H1 (cell line): Measurements from ENCODE around the gene IGFL2. TPM values are rescaled to one million over a fixed set of nuclear protein-coding genes. Genes with fewer than 3 reads are reported as not detected.
A peak's percentile ranks its signal among the peaks of the same experiment; 100 is the strongest.

Experiments used
- CTCF ChIA-PET: fragments of 300-600 bp; sonication (Branson Sonifier 250); formaldehyde crosslinking; loops from one replicate; lab custom pipeline; 2021; ENCODE audit not compliant: partially characterized antibody; lab: Charles Lee
- POLR2A ChIA-PET: fragments of 300-600 bp; sonication (Branson Sonifier 250); formaldehyde crosslinking; loops from one replicate; lab custom pipeline; 2021; ENCODE audit warnings: inconsistent platforms; ENCODE audit not compliant: partially characterized antibody; lab: Charles Lee
- DNase-seq, 2 experiments: peaks; one replicate each; pipeline versions ENCODE4 v3.0.0 to v3.0.0-alpha.2; 2010 to 2022; ENCODE audit warnings: low spot score in 2 of 2, low read depth in 1 of 2, mixed read lengths in 1 of 2
- FAIRE-seq: peaks from 2 replicates; lab custom pipeline; 2011; peaks lifted over from hg19 to GRCh38; lab: Jason Lieb, UNC
- H2AFZ ChIP-seq: 2 replicates; pipeline ENCODE4 v1.8.1; 2012; ENCODE audit warnings: low read length, inconsistent platforms
- H2AK5ac ChIP-seq: 2 replicates; pipeline ENCODE4 v1.6.1; 2013; ENCODE audit warnings: low read depth, low read length
- H2BK120ac ChIP-seq: replicated peaks from 2 replicates; pipeline ENCODE3; 2013; ENCODE audit warnings: low read depth, low read length, inconsistent platforms
- H2BK12ac ChIP-seq: 2 replicates; pipeline ENCODE4 v1.6.1; 2013; ENCODE audit warnings: low read depth, low read length
- H2BK15ac ChIP-seq: 2 replicates; pipeline ENCODE4 v1.6.1; 2013; ENCODE audit warnings: low read length
- H2BK20ac ChIP-seq: 2 replicates; pipeline ENCODE4 v1.6.1; 2013; ENCODE audit warnings: low read length
- H2BK5ac ChIP-seq: 2 replicates; pipeline ENCODE4 v1.6.1; 2013; ENCODE audit warnings: low read depth, low read length
- H3K14ac ChIP-seq: 2 replicates; pipeline ENCODE4 v1.6.1; 2013; ENCODE audit warnings: inconsistent platforms; ENCODE audit not compliant: insufficient read length
- H3K18ac ChIP-seq: 2 replicates; pipeline ENCODE4 v1.6.1; 2013; ENCODE audit warnings: low read length; ENCODE audit errors: extremely low read depth
- H3K23ac ChIP-seq: 2 replicates; pipeline ENCODE4 v1.6.1; 2013; ENCODE audit warnings: inconsistent platforms; ENCODE audit not compliant: insufficient read length
- H3K23me2 ChIP-seq: 2 replicates; pipeline ENCODE4 v1.6.1; 2013; ENCODE audit warnings: low read depth, low read length
- H3K27ac ChIP-seq: 2 replicates; pipeline ENCODE4 v1.6.1; 2011; ENCODE audit warnings: low read depth, low read length, inconsistent platforms
- H3K27me3 ChIP-seq, 4 experiments: replicated peaks in 1 of 4; 1 replicate in 1 of 4; 2 replicates in 3 of 4; pipeline versions ENCODE4 v1.6.1 to v1.8.1; 2011 to 2013; ENCODE audit warnings: low read length in 3 of 4, mild to moderate bottlenecking in 3 of 4, inconsistent platforms in 2 of 4, mixed read lengths in 2 of 4, moderate library complexity in 1 of 4; ENCODE audit not compliant: control insufficient read depth in 3 of 4, insufficient read depth in 3 of 4; ENCODE audit errors: extremely low read depth in 1 of 4
- H3K36me3 ChIP-seq, 4 experiments: 2 replicates each; pipeline versions ENCODE4 v1.6.1 to v1.8.1; 2011 to 2013; ENCODE audit warnings: mild to moderate bottlenecking in 4 of 4, low read length in 3 of 4, moderate library complexity in 2 of 4, control low read depth in 1 of 4, inconsistent platforms in 1 of 4; ENCODE audit not compliant: insufficient read depth in 4 of 4, control insufficient read depth in 2 of 4
- H3K4ac ChIP-seq: replicated peaks from 2 replicates; pipeline ENCODE3; 2013; ENCODE audit warnings: low read length, low read depth, mixed read lengths, inconsistent platforms; ENCODE audit not compliant: insufficient read length
- H3K4me1 ChIP-seq, 4 experiments: replicated peaks in 1 of 4; 1 replicate in 1 of 4; 2 replicates in 3 of 4; pipeline versions ENCODE4 v1.6.1 to v1.8.1; 2011 to 2013; ENCODE audit warnings: low read length in 3 of 4, inconsistent platforms in 2 of 4, mixed read lengths in 1 of 4; ENCODE audit not compliant: insufficient read depth in 4 of 4, control insufficient read depth in 3 of 4
- H3K4me2 ChIP-seq, 2 experiments: 2 replicates each; pipeline versions ENCODE4 v1.6.1 to v1.8.1; 2011 to 2013; ENCODE audit warnings: low read depth in 2 of 2, low read length in 2 of 2, control low read depth in 1 of 2, inconsistent platforms in 1 of 2, mild to moderate bottlenecking in 1 of 2; ENCODE audit not compliant: insufficient read depth in 1 of 2
- H3K4me3 ChIP-seq, 4 experiments: fragments of 200-600, 300-600 bp in 1 of 4; sonication (generic), shearing (Covaris generic), sonication (Bioruptor Twin) in 1 of 4; 2 replicates each; pipeline versions ENCODE4 v1.5.1 to v1.8.1; 2011 to 2016; ENCODE audit warnings: low read length in 4 of 4, low read depth in 3 of 4, control low read depth in 2 of 4, inconsistent platforms in 2 of 4, mild to moderate bottlenecking in 2 of 4, mixed read lengths in 1 of 4, moderate library complexity in 1 of 4; ENCODE audit not compliant: insufficient read depth in 2 of 4; ENCODE audit errors: extremely low read depth in 1 of 4
- H3K56ac ChIP-seq: replicated peaks from 2 replicates; pipeline ENCODE3; 2013; ENCODE audit warnings: low read depth, mild to moderate bottlenecking, mixed read lengths, low read length, inconsistent platforms; ENCODE audit not compliant: insufficient read length
- H3K79me1 ChIP-seq: 2 replicates; pipeline ENCODE4 v1.6.1; 2013; ENCODE audit warnings: low read depth, low read length, control low read depth
- H3K79me2 ChIP-seq, 2 experiments: 2 replicates each; pipeline versions ENCODE4 v1.6.1 to v1.8.1; 2012 to 2013; ENCODE audit warnings: low read length in 2 of 2, mild to moderate bottlenecking in 2 of 2, inconsistent platforms in 1 of 2; ENCODE audit not compliant: insufficient read depth in 2 of 2, control insufficient read depth in 1 of 2
- H3K9ac ChIP-seq, 4 experiments: replicated peaks in 1 of 4; 1 replicate in 1 of 4; 2 replicates in 3 of 4; pipeline versions ENCODE4 v1.6.1 to v1.8.1; 2011 to 2013; ENCODE audit warnings: low read depth in 3 of 4, low read length in 3 of 4, control low read depth in 2 of 4, mild to moderate bottlenecking in 2 of 4, moderate library complexity in 2 of 4, inconsistent platforms in 1 of 4; ENCODE audit errors: extremely low read depth in 1 of 4
- H3K9me3 ChIP-seq, 2 experiments: 2 replicates each; pipeline versions ENCODE4 v1.6.1 to v1.8.1; 2012 to 2013; ENCODE audit warnings: mild to moderate bottlenecking in 2 of 2, moderate library complexity in 2 of 2, control low read depth in 1 of 2, inconsistent platforms in 1 of 2, low read depth in 1 of 2, low read length in 1 of 2, mixed read lengths in 1 of 2; ENCODE audit not compliant: insufficient read depth in 2 of 2
- H4K20me1 ChIP-seq, 2 experiments: replicated peaks in 1 of 2; 2 replicates each; pipeline versions ENCODE3 to v1.8.1; 2011 to 2013; ENCODE audit warnings: inconsistent platforms in 2 of 2, low read length in 2 of 2, mild to moderate bottlenecking in 1 of 2; ENCODE audit not compliant: insufficient read depth in 2 of 2, control insufficient read depth in 1 of 2
- H4K5ac ChIP-seq: 2 replicates; pipeline ENCODE4 v1.6.1; 2013; ENCODE audit warnings: low read length, low read depth, mixed read lengths, inconsistent platforms; ENCODE audit not compliant: insufficient read length
- H4K8ac ChIP-seq: 2 replicates; pipeline ENCODE4 v1.8.0; 2013; ENCODE audit warnings: mild to moderate bottlenecking, moderate library complexity, low read length, inconsistent platforms; ENCODE audit not compliant: insufficient read depth; ENCODE audit errors: extremely low read depth
- H4K91ac ChIP-seq: replicated peaks from 2 replicates; pipeline ENCODE3; 2013; ENCODE audit warnings: low read length, mixed read lengths, inconsistent platforms; ENCODE audit not compliant: insufficient read length
- MAFK ChIP-seq: IDR thresholded peaks from 2 replicates; pipeline ENCODE4 v1.6.1; 2012; ENCODE audit warnings: low read depth, mild to moderate bottlenecking, improper control_type of control experiment, low read length
- POLR2AphosphoS5 ChIP-seq: IDR thresholded peaks from 2 replicates; pipeline ENCODE4 v1.6.1; 2011; ENCODE audit warnings: low read depth, low read length
- TAF7 ChIP-seq: optimal IDR thresholded peaks from 2 replicates; pipeline ENCODE3; 2011; ENCODE audit warnings: low read depth, mild to moderate bottlenecking, inconsistent platforms, low read length, moderate library complexity, borderline replicate concordance
- WGBS, 2 experiments: shearing (Covaris generic) in 1 of 2; methylation state at CpG; one replicate each; pipeline versions ENCODE4 v1.1.6 to v1.1.7; 2013 to 2015; ENCODE audit warnings: low lambda C conversion rate in 2 of 2, mixed read lengths in 2 of 2, inconsistent platforms in 1 of 2, low coverage in 1 of 2, missing lambda C conversion rate in 1 of 2; ENCODE audit not compliant: insufficient replicate concordance in 2 of 2, insufficient coverage in 1 of 2, insufficient read length in 1 of 2; ENCODE audit errors: extremely low coverage in 1 of 2, missing lambda C conversion rate in 1 of 2; 5-methylcytosine and 5-hydroxymethylcytosine counted together
- polyA plus RNA-seq, 7 experiments: library from polyadenylated mRNA; depleted of rRNA in 3 of 7; stranded (reverse) in 5 of 7; unstranded in 2 of 7; fragments of >200 nt in 5 of 7; fragments of 200-250 nt in 2 of 7; gene quantifications; 1 replicate in 5 of 7; 2 replicates in 1 of 7; 4 replicates in 1 of 7; pipeline versions ENCODE4 v1.2.1 to v1.2.3, GENCODE V29; 2011 to 2013; ENCODE audit warnings: missing spikeins in 2 of 7, mixed read lengths in 2 of 7
- total RNA-seq: library from RNA; stranded (reverse); fragmentation: NEBNext Ultra II Directional; extraction: Animal tissue kit (Norgen Biotek cat#: 25700); gene quantifications from 2 replicates; pipeline ENCODE4 v1.2.1, GENCODE V29; 2021

The IGFL2 gene
- total and polyA plus RNA-seq, 2 of the 8 experiments (the other 6 are each of a cell fraction or from before 2014, with no cell fraction given) = not detected

- H4K8ac ChIP-seq = peak overlapping the region; percentile 95
- H2BK20ac ChIP-seq = peak overlapping the region; percentile 94
- no peaks in the 10 kb centered on the region for H3K36me3 ChIP-seq
- H2BK5ac ChIP-seq = peak overlapping the region; percentile 99
- peaks cover 5 to 18% (median 8%) of the 10 kb centered on the region in 4 experiments for H3K4me1 ChIP-seq
- H3K23me2 ChIP-seq = no peaks in the 10 kb centered on the region; the same call in none of the 2 replicates
- peak overlapping the region; percentile 71 to 88 for H3K4me2 ChIP-seq
- H3K27me3 ChIP-seq = no peaks in the 10 kb centered on the region; a peak in 1 of 7 replicates
- H3K4ac ChIP-seq = peak overlapping the region; percentile 53
- peak overlapping the region in 3 of 4 experiments; percentile 28 to 56 (median 39); a peak in 6 of 8 replicates for H3K4me3 ChIP-seq
- 39% methylated on average over 4 of the region's 4 CpGs; no CpG with 5 or more reads in 1 of the 2 experiments for WGBS, 2 experiments
- no peak overlapping the region for H3K56ac ChIP-seq
- peaks cover 0 to 5% of the 10 kb centered on the region in 2 experiments; a peak in 1 of 4 replicates for H3K9me3 ChIP-seq
- peak overlapping the region; percentile 73; the same call in 1 of the 2 replicates for H2BK15ac ChIP-seq
- peak overlapping the region; percentile 76 for H2BK120ac ChIP-seq
- H3K27ac ChIP-seq = peak overlapping the region; percentile 98
- peak overlapping the region; percentile 42 for H3K14ac ChIP-seq
- H3K79me2 ChIP-seq = no peaks in the 10 kb centered on the region
- H3K79me1 ChIP-seq = no peaks in the 10 kb centered on the region
- no peaks in the 10 kb centered on the region for H4K20me1 ChIP-seq
- no peak overlapping the region for H2AFZ ChIP-seq
- H3K18ac ChIP-seq = peak overlapping the region; percentile 98
- H3K23ac ChIP-seq = no peak overlapping the region
- H2AK5ac ChIP-seq = peak overlapping the region; percentile 100
- H4K91ac ChIP-seq = peak overlapping the region; percentile 98
- peak; percentile 19 for FAIRE-seq
- peak overlapping the region; percentile 100 for H2BK12ac ChIP-seq
- ChIA-PET POLR2A (interaction anchor here (0.6 to 2.8 kb wide), 17 partner anchors 8 to 230 kb away, joined by 3 to 18 read pairs (median 5); partner anchors contain the start of genes IGFL2, IGFL3 and MYPOP), CTCF (no interaction called here)
- no peak for DNase-seq
- H3K9ac ChIP-seq = peak overlapping the region; percentile 69 to 98 (median 80)
- peak; percentile 90 for TF ChIP-seq TAF7
- TF ChIP-seq MAFK = no peak
- TF ChIP-seq POLR2AphosphoS5 = peak; percentile 99
- peak overlapping the region; percentile 2 for H4K5ac ChIP-seq
Observed at GRCh38 chr19:46132508-46133100, 15.4 kb upstream of the IGFL2 start.
